GM12878 (cell line): ENCODE results near the gene COL13A1. TPM values are rescaled to one million over a fixed set of nuclear protein-coding genes. Genes with fewer than 3 reads are reported as not detected.

ENCODE experiments used
- ATAC-seq: fragments of 200-7000 bp; cut with Tn5 transposase; 3 replicates; pipeline ENCODE4 v1.9.1; 2020; ENCODE audit warnings: mild to moderate bottlenecking, moderate library complexity
- BruUV-seq: library from RNA; stranded (reverse); fragments of 400-500 nt; replicated peaks from 2 replicates; lab custom pipeline; 2021; lab: Mats Ljungman, UMichigan
- CTCF ChIA-PET: fragments of 300-600 bp; sonication (Branson Sonifier 250); formaldehyde crosslinking; extraction: SDS; loops from one replicate; lab custom pipeline; 2021; ENCODE audit warnings: inconsistent platforms; lab: Yijun Ruan, JAX
- POLR2A ChIA-PET: fragments of 350-600 bp; formaldehyde crosslinking; extraction: SDS; loops from one replicate; lab custom pipeline; 2021; ENCODE audit warnings: inconsistent platforms; lab: Charles Lee
- RAD21 ChIA-PET: fragments of 300-600 bp; sonication (Branson Sonifier 250); formaldehyde crosslinking; loops from one replicate; lab custom pipeline; 2023; ENCODE audit warnings: antibody characterized with exemption; ENCODE audit not compliant: unreplicated experiment; lab: Charles Lee
- SMC1A ChIA-PET: fragments of 300-600 bp; sonication (Branson Sonifier 250); formaldehyde crosslinking; loops from one replicate; lab custom pipeline; 2023; ENCODE audit not compliant: unreplicated experiment, uncharacterized antibody; lab: Charles Lee
- DNase-seq: peaks from one replicate; pipeline ENCODE4 v3.0.0-alpha.2; 2011; ENCODE audit warnings: low read depth, low spot score
- FAIRE-seq: peaks from 3 replicates; lab custom pipeline; 2011; peaks lifted over from hg19 to GRCh38; lab: Jason Lieb, UNC
- H2AFZ ChIP-seq: 2 replicates; pipeline ENCODE4 v1.6.0; 2011; ENCODE audit warnings: low read depth, low read length, control low read depth; ENCODE audit not compliant: control insufficient read depth
- H3K27ac ChIP-seq: 2 replicates; pipeline ENCODE4 v1.5.1; 2011; ENCODE audit warnings: control low read depth; ENCODE audit not compliant: control insufficient read depth, insufficient read depth
- H3K27me3 ChIP-seq, 2 experiments: replicated peaks in 1 of 2; 2 replicates each; pipeline versions ENCODE4 v1.6.0 to v1.6.1; 2011; ENCODE audit warnings: low read length in 1 of 2; ENCODE audit not compliant: control insufficient read depth in 2 of 2, insufficient read depth in 2 of 2
- H3K36me3 ChIP-seq, 2 experiments: 2 replicates each; pipeline ENCODE4 v1.5.1; 2011; ENCODE audit warnings: low read length in 1 of 2; ENCODE audit not compliant: control insufficient read depth in 2 of 2, insufficient read depth in 2 of 2
- H3K4me1 ChIP-seq: 2 replicates; pipeline ENCODE4 v1.6.1; 2011; ENCODE audit warnings: mild to moderate bottlenecking, low read length, moderate library complexity, mixed read lengths; ENCODE audit not compliant: control insufficient read depth, insufficient read depth
- H3K4me2 ChIP-seq: 2 replicates; pipeline ENCODE4 v1.6.0; 2011; ENCODE audit warnings: control low read depth; ENCODE audit not compliant: control insufficient read depth, insufficient read depth
- H3K4me3 ChIP-seq: fragments of 200-600 bp; sonication (generic); 2 replicates; pipeline ENCODE4 v1.5.1; 2016
- H3K79me2 ChIP-seq: 2 replicates; pipeline ENCODE4 v1.6.0; 2011; ENCODE audit warnings: low read length; ENCODE audit not compliant: control insufficient read depth, insufficient read depth
- H3K9ac ChIP-seq: 2 replicates; pipeline ENCODE4 v1.8.0; 2011; ENCODE audit warnings: low read length, control low read depth, mixed read lengths; ENCODE audit not compliant: control insufficient read depth, insufficient read depth
- H3K9me3 ChIP-seq: replicated peaks from 3 replicates; pipeline ENCODE4 v1.5.1; 2011; ENCODE audit warnings: mild to moderate bottlenecking, low read length; ENCODE audit not compliant: control insufficient read depth, insufficient read depth
- H4K20me1 ChIP-seq: 2 replicates; pipeline ENCODE4 v1.6.0; 2011; ENCODE audit not compliant: control insufficient read depth, insufficient read depth
- FOS ChIP-seq: IDR thresholded peaks from 3 replicates; pipeline ENCODE4 v1.6.1; 2011; ENCODE audit warnings: borderline replicate concordance; ENCODE audit not compliant: insufficient read length; ENCODE audit errors: extremely low read depth
- GATAD2B ChIP-seq: fragments of 450-650 bp; conservative IDR thresholded peaks from 2 replicates; pipeline ENCODE4 v1.6.1; 2017; ENCODE audit warnings: low read depth, mild to moderate bottlenecking, moderate library complexity
- IKZF2 ChIP-seq, 2 experiments: fragments of 450-650 bp; IDR thresholded peaks; 2 replicates each; pipeline ENCODE4 v1.6.1; 2017; ENCODE audit warnings: mild to moderate bottlenecking in 2 of 2, moderate library complexity in 2 of 2
- NR2F1 ChIP-seq: fragments of 450-650 bp; conservative IDR thresholded peaks from 2 replicates; pipeline ENCODE4 v1.6.1; 2017; ENCODE audit warnings: mild to moderate bottlenecking
- POLR2AphosphoS2 ChIP-seq: IDR thresholded peaks from 2 replicates; pipeline ENCODE4 v1.6.1; 2011; ENCODE audit warnings: low read depth, mild to moderate bottlenecking, low read length, improper control_type of control experiment, moderate library complexity
- RCOR1 ChIP-seq: conservative IDR thresholded peaks from 2 replicates; pipeline ENCODE4 v1.6.1; 2012; ENCODE audit warnings: low read depth, low read length, improper control_type of control experiment
- RUNX3 ChIP-seq: IDR thresholded peaks from 2 replicates; pipeline ENCODE4 v1.6.1; 2012; ENCODE audit warnings: low read length, inconsistent platforms
- SKIL ChIP-seq: fragments of 450-650 bp; IDR thresholded peaks from 2 replicates; pipeline ENCODE4 v1.6.1; 2017; ENCODE audit warnings: mild to moderate bottlenecking, low read depth, inconsistent platforms; ENCODE audit not compliant: poor library complexity, severe bottlenecking
- SPI1 ChIP-seq: IDR thresholded peaks from 2 replicates; pipeline ENCODE4 v1.6.1; 2011; ENCODE audit warnings: low read depth, mild to moderate bottlenecking, low read length, moderate library complexity, borderline replicate concordance; ENCODE audit not compliant: insufficient read depth
- SREBF2 ChIP-seq: IDR thresholded peaks from 2 replicates; pipeline ENCODE4 v1.6.1; 2012; ENCODE audit warnings: mild to moderate bottlenecking, low read length
- SRF ChIP-seq, 2 experiments: IDR thresholded peaks; 2 replicates each; pipeline ENCODE4 v1.6.1; 2011; ENCODE audit warnings: low read depth in 2 of 2, low read length in 2 of 2, mild to moderate bottlenecking in 1 of 2, moderate library complexity in 1 of 2
- STAT1 ChIP-seq: fragments of 450-650 bp; conservative IDR thresholded peaks from 2 replicates; pipeline ENCODE4 v1.6.1; 2014; ENCODE audit warnings: antibody characterized with exemption, mild to moderate bottlenecking
- YY1 ChIP-seq: IDR thresholded peaks from 2 replicates; pipeline ENCODE4 v1.6.1; 2011; ENCODE audit warnings: low read depth, mild to moderate bottlenecking, low read length
- ZBED1 ChIP-seq: IDR thresholded peaks from 2 replicates; pipeline ENCODE4 v1.6.1; 2016; ENCODE audit warnings: borderline replicate concordance
- ZBTB33 ChIP-seq: fragments of 450-650 bp; IDR thresholded peaks from 2 replicates; pipeline ENCODE4 v1.6.1; 2017; ENCODE audit warnings: mild to moderate bottlenecking
- ZBTB40 ChIP-seq: fragments of 450-650 bp; IDR thresholded peaks from 2 replicates; pipeline ENCODE4 v1.6.1; 2016; ENCODE audit warnings: mild to moderate bottlenecking, moderate library complexity, borderline replicate concordance
- ZNF384 ChIP-seq: IDR thresholded peaks from 2 replicates; pipeline ENCODE4 v1.6.1; 2012; ENCODE audit warnings: low read depth, mild to moderate bottlenecking, low read length, improper control_type of control experiment, borderline replicate concordance
- ZSCAN29 ChIP-seq: fragments of 450-650 bp; IDR thresholded peaks from 2 replicates; pipeline ENCODE4 v1.6.1; 2017; ENCODE audit warnings: mild to moderate bottlenecking, moderate library complexity
- in situ Hi-C: fragments of 300-500 bp; cut with MboI; formaldehyde crosslinking; loops from 9 replicates; pipeline ENCODE4 v1.14.3; 2018; ENCODE audit warnings: mixed read lengths
- intact Hi-C: fragments of 100-400 bp; cut with micrococcal nuclease; formaldehyde crosslinking; loops from one replicate; pipeline ENCODE4 v1.14.2; 2022; ENCODE audit not compliant: unreplicated experiment
- polyA plus RNA-seq, 11 experiments: library from polyadenylated mRNA; depleted of rRNA in 4 of 11; unstranded in 6 of 11; stranded (reverse) in 5 of 11; fragments of >200 nt; fragmentation: Nextera tagmentation in 4 of 11; fragmentation: Illumina TruSeq in 1 of 11; extraction: Ambion mirVana in 4 of 11; extraction: Trizol in 1 of 11; gene quantifications; 1 replicate in 1 of 11; 2 replicates in 10 of 11; pipeline versions ENCODE4 v1.2.1 to v1.2.3, GENCODE V29; 2011 to 2016; ENCODE audit warnings: inconsistent platforms in 2 of 11, missing spikeins in 2 of 11, low read depth in 1 of 11
- total RNA-seq, 4 experiments: library from RNA; depleted of rRNA in 3 of 4; stranded (reverse); fragments of >200 nt in 3 of 4; fragmentation: Illumina TruSeq in 1 of 4; extraction: Trizol in 1 of 4; gene quantifications; 2 replicates each; pipeline versions ENCODE4 v1.2.1 to v1.2.3, GENCODE V29; 2013 to 2021

COL13A1 gene
- total and polyA plus RNA-seq, 10 of the 15 experiments (the other 5 are each of a cell fraction or from before 2014, with no cell fraction given), result 0.03 to 0.15 (median 0.05) TPM; not detected in 7

GRCh38 chr10:69973678-69974077 lies 172.0 kb downstream of the COL13A1 start:
- no TSS peak for BruUV-seq
- no peaks in the 10 kb centered on the region for H3K36me3 ChIP-seq
- H4K20me1 ChIP-seq, result no peaks in the 10 kb centered on the region
- ChIA-PET SMC1A (interaction anchor here (0.6 kb wide), 1 partner anchor 13 kb away, joined by 3 read pairs; no protein-coding TSS in a partner anchor), RAD21 (no interaction called here), CTCF (interaction anchor here (0.7 to 1.3 kb wide), 2 partner anchors 12 to 14 kb away, joined by 3 to 6 read pairs; no protein-coding TSS in a partner anchor), POLR2A (interaction anchor here (1.0 kb wide), 1 partner anchor 15 kb away, joined by 3 read pairs; no protein-coding TSS in a partner anchor)
- no peak overlapping the region for H3K4me2 ChIP-seq
- no peaks in the 10 kb centered on the region for H3K4me1 ChIP-seq
- no peak overlapping the region for H3K9ac ChIP-seq
- peaks cover 3% of the 10 kb centered on the region in 2 experiments; a peak in 2 of 4 replicates for H3K27me3 ChIP-seq
- no peak overlapping the region for H2AFZ ChIP-seq
- in situ Hi-C loops, result no loop called here
- no peak for FAIRE-seq
- no peak for DNase-seq
- no peak for TF ChIP-seq FOS
- no peak for TF ChIP-seq IKZF2 (IDR thresholded peaks at IDR 0.05)
- no peak for TF ChIP-seq SRF (IDR thresholded peaks at IDR 0.05; ENCODE audit: low read depth in 2 of 2, low read length in 2 of 2)
- TF ChIP-seq ZNF384, result no peak
- no peak for TF ChIP-seq POLR2AphosphoS2
- no peak for TF ChIP-seq NR2F1
- no peak for TF ChIP-seq SPI1
- TF ChIP-seq STAT1, result no peak
- no peak for TF ChIP-seq RCOR1
- TF ChIP-seq ZSCAN29, result no peak
- TF ChIP-seq ZBED1, result no peak
- TF ChIP-seq SKIL, result no peak
- no peak for TF ChIP-seq ZBTB40
- TF ChIP-seq RUNX3, result no peak
- TF ChIP-seq GATAD2B, result no peak
- TF ChIP-seq ZBTB33, result no peak
- no peak for TF ChIP-seq SREBF2
- TF ChIP-seq YY1, result no peak
- H3K79me2 ChIP-seq, result no peaks in the 10 kb centered on the region
- no peak for ATAC-seq
- H3K9me3 ChIP-seq, result no peaks in the 10 kb centered on the region; the same call in 2 of the 3 replicates
- intact Hi-C loops, result no loop called here
- H3K4me3 ChIP-seq, result no peak overlapping the region
- H3K27ac ChIP-seq, result no peak overlapping the region
